ENCODE data around the gene CSPG5. TPM values are rescaled to one million over a fixed set of nuclear protein-coding genes. Genes with fewer than 3 reads are reported as not detected.

The CSPG5 gene
- total and polyA plus RNA-seq, 7 experiments from 2014 or later = 0.10 to 0.51 (median 0.43) TPM; not detected in 3

GRCh38 chr3:47554335-47554734 lies 24.3 kb downstream of the CSPG5 start:
- ATAC-seq (no peak), DNase-seq (no peak)
- Histone ChIP-seq H3K9me3 (ENCODE audit: control insufficient read depth in 2 of 3, low read length in 3 of 3) (no peaks in the 10 kb centered on the region), H3K36me3 (ENCODE audit: control insufficient read depth in 2 of 3, insufficient read depth in 3 of 3, low read length in 3 of 3) (no peaks in the 10 kb centered on the region), H3K4me3 (ENCODE audit: low read length) (no peak overlapping the region), H3K27ac (ENCODE audit: low read depth, low read length) (no peak overlapping the region), H3K27me3 (ENCODE audit: control insufficient read depth in 2 of 2, insufficient read depth in 2 of 2, low read length in 2 of 2) (no peaks in the 10 kb centered on the region), H3K4me1 (ENCODE audit: control insufficient read depth in 2 of 2, insufficient read depth in 2 of 2, low read length in 2 of 2) (no peaks in the 10 kb centered on the region)
- ChIA-PET POLR2A (no interaction called here), CTCF (no interaction called here)
- intact Hi-C loops (cut with micrococcal nuclease) = no loop called here
- Mint-ChIP-seq H3K27me3 (peaks cover 6 to 21% (median 18%) of the 10 kb centered on the region in 5 donors), H3K9me3 (peaks cover 0 to 6% (median 0%) of the 10 kb centered on the region in 11 donors), H3K4me1 (peaks cover 0 to under 1% (median 0%) of the 10 kb centered on the region in 7 donors), H3K36me3 (peaks cover 0 to 4% (median 0%) of the 10 kb centered on the region in 5 donors), H3K4me3 (no peak overlapping the region), H3K27ac (no peak overlapping the region)

DNA sequence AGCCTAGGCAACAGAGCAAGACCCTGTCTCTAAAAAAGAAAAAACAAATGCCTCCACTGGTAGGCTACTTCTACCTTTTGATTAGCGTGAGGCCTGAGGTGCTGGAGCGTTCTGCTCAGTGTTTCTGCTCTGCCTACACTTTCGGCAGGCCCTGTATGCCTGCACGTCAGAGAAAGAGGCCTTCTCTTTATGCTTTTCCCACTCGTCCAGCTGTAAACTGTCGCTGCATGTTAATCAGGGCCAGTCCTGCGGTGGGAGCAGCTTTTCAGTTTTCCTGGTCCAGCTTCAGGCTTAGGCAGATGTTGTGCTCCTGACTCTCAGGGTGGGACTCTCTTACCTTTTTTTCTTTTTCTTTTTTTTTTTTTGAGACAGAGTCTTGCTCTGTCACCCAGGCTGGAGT lies 25.3 kb downstream of the CSPG5 start:
- H3K27ac Mint-ChIP-seq = no peak overlapping the region
- H3K27ac ChIP-seq (ENCODE audit: low read depth, low read length) = no peak overlapping the region
- peaks cover 6 to 24% (median 18%) of the 10 kb centered on the region in 5 donors for H3K27me3 Mint-ChIP-seq
- CTCF ChIA-PET = no interaction called here
- no peaks in the 10 kb centered on the region for H3K27me3 ChIP-seq (ENCODE audit: control insufficient read depth in 2 of 2, insufficient read depth in 2 of 2, low read length in 2 of 2)
- no peaks in the 10 kb centered on the region for H3K4me1 ChIP-seq (ENCODE audit: control insufficient read depth in 2 of 2, insufficient read depth in 2 of 2, low read length in 2 of 2)
- H3K36me3 ChIP-seq (ENCODE audit: control insufficient read depth in 2 of 3, insufficient read depth in 3 of 3, low read length in 3 of 3) = no peaks in the 10 kb centered on the region
- no peak for ATAC-seq
- intact Hi-C loops (cut with micrococcal nuclease) = no loop called here
- H3K4me3 Mint-ChIP-seq = no peak overlapping the region
- H3K4me1 Mint-ChIP-seq = peaks cover 0 to 2% (median 0%) of the 10 kb centered on the region in 7 donors
- H3K36me3 Mint-ChIP-seq = peaks cover 0 to 4% (median 0%) of the 10 kb centered on the region in 5 donors
- no peaks in the 10 kb centered on the region for H3K9me3 ChIP-seq (ENCODE audit: control insufficient read depth in 2 of 3, low read length in 3 of 3)
- POLR2A ChIA-PET = no interaction called here
- peaks cover 0 to 6% (median 0%) of the 10 kb centered on the region in 11 donors for H3K9me3 Mint-ChIP-seq
- H3K4me3 ChIP-seq (ENCODE audit: low read length) = no peak overlapping the region
- DNase-seq = no peak

DNA sequence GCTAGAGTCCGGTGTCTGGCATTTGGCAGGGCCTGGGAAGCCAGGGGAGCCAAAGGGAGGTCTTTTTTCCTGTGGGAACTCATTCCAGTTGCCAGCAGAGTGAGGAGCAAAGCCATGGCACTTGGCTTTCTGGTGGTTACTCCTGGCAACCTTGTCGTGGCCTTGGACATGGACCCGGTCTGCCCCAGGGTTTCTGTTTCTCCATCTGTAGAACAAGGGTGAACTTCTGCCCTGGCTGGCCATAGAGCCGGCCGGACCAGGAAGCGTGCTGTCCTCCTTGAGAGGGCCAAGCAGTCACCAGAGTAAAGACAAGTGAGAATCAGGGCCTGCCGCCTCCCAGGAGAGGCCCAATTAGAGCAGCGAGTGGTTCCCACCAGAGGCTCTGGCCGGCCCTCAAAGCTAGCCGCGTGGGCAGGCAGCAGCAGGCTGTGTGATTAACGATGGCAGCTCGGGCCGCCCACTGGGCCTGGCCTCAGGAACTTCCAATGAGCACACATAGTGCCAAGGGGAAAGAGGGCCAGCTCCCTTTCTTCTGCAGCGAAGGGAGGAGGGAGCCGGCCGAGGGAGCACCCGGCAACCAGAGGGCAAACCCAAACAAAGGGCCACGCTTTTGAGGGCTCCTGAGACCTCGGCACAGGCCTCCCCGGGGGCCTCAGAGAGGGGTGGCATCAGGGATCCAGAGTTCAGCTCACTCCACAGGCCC lies 36.0 kb downstream of the CSPG5 start:
- Mint-ChIP-seq H3K4me3 (no peak overlapping the region), H3K27me3 (peaks cover 0 to 11% (median 3%) of the 10 kb centered on the region in 5 donors), H3K9me3 (no peaks in the 10 kb centered on the region), H3K4me1 (no peaks in the 10 kb centered on the region), H3K36me3 (no peaks in the 10 kb centered on the region), H3K27ac (no peak overlapping the region)
- intact Hi-C loops (cut with micrococcal nuclease) = no loop called here
- H3K36me3 ChIP-seq (ENCODE audit: control insufficient read depth in 2 of 3, insufficient read depth in 3 of 3, low read length in 3 of 3) = no peaks in the 10 kb centered on the region
- ATAC-seq (no peak), DNase-seq (no peak)
- H3K27me3 ChIP-seq (ENCODE audit: control insufficient read depth in 2 of 2, insufficient read depth in 2 of 2, low read length in 2 of 2) = no peaks in the 10 kb centered on the region
- no peaks in the 10 kb centered on the region for H3K9me3 ChIP-seq (ENCODE audit: control insufficient read depth in 2 of 3, low read length in 3 of 3)
- no peaks in the 10 kb centered on the region for H3K4me1 ChIP-seq (ENCODE audit: control insufficient read depth in 2 of 2, insufficient read depth in 2 of 2, low read length in 2 of 2)
- POLR2A ChIA-PET = interaction anchor here (0.8 kb wide), 1 partner anchor 1673 kb away, joined by 3 read pairs; no protein-coding TSS in a partner anchor
- no peak overlapping the region for H3K4me3 ChIP-seq (ENCODE audit: low read length)
- H3K27ac ChIP-seq (ENCODE audit: low read depth, low read length) = no peak overlapping the region
- CTCF ChIA-PET = no interaction called here

DNA sequence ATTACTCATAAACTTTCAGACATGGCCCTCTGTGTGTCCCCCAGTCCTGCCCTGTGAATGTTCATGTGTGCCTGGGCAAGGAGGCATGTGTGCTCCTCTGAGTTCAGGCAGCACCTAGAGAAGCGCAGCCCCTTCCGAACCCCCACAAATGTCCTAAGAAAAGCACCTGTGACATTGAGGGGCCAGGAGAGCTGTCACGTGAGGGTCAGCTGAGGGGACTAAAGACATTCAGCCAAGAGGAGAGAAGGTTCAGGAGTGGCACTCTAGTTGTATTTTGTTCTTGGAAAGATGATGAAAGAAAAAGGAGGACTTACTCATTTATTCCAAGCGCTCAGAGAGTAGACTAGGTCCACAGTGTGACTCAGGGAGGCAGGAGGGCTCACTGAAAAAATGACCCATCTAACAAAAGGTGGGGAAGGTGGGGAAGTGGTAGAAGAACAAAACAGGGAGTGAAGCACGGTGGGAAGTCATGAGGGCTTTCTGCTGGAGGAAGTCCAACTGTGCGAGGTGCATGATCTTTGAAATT lies 37.0 kb downstream of the CSPG5 start:
- Mint-ChIP-seq H3K9me3 (no peaks in the 10 kb centered on the region), H3K4me1 (no peaks in the 10 kb centered on the region), H3K4me3 (no peak overlapping the region), H3K36me3 (no peaks in the 10 kb centered on the region), H3K27ac (no peak overlapping the region), H3K27me3 (peaks cover 0 to 19% (median 4%) of the 10 kb centered on the region in 5 donors)
- POLR2A ChIA-PET = interaction anchor here (0.8 kb wide), 1 partner anchor 1673 kb away, joined by 3 read pairs; no protein-coding TSS in a partner anchor
- no peak for ATAC-seq
- CTCF ChIA-PET = no interaction called here
- Histone ChIP-seq H3K9me3 (ENCODE audit: control insufficient read depth in 2 of 3, low read length in 3 of 3) (no peaks in the 10 kb centered on the region), H3K27me3 (ENCODE audit: control insufficient read depth in 2 of 2, insufficient read depth in 2 of 2, low read length in 2 of 2) (no peaks in the 10 kb centered on the region), H3K27ac (ENCODE audit: low read depth, low read length) (no peak overlapping the region), H3K36me3 (ENCODE audit: control insufficient read depth in 2 of 3, insufficient read depth in 3 of 3, low read length in 3 of 3) (no peaks in the 10 kb centered on the region), H3K4me1 (ENCODE audit: control insufficient read depth in 2 of 2, insufficient read depth in 2 of 2, low read length in 2 of 2) (no peaks in the 10 kb centered on the region), H3K4me3 (ENCODE audit: low read length) (no peak overlapping the region)
- intact Hi-C loops (cut with micrococcal nuclease) = no loop called here
- DNase-seq = no peak

DNA sequence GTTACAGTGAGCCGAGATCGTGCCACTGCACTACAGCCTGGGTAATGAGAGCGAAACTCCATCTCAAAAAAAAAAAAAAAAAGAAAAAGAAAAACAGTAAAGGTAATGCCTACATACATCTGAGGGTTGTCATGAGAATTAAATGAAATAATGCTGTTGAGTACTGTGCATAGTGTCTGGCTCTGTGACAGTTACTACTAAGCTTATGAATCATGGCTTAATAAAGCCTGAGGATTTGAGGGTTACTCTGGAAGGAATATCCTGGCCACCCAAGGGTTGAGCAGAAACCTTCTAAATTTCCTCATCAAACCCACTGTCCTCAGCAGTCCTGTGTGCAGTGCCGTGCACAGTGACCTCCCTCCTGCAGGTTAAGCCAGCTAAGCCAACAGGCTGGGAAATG lies 38.4 kb downstream of the CSPG5 start:
- ATAC-seq (no peak), DNase-seq (no peak)
- Histone ChIP-seq H3K4me3 (ENCODE audit: low read length) (no peak overlapping the region), H3K9me3 (ENCODE audit: control insufficient read depth in 2 of 3, low read length in 3 of 3) (no peaks in the 10 kb centered on the region), H3K27ac (ENCODE audit: low read depth, low read length) (no peak overlapping the region), H3K4me1 (ENCODE audit: control insufficient read depth in 2 of 2, insufficient read depth in 2 of 2, low read length in 2 of 2) (no peaks in the 10 kb centered on the region), H3K36me3 (ENCODE audit: control insufficient read depth in 2 of 3, insufficient read depth in 3 of 3, low read length in 3 of 3) (no peaks in the 10 kb centered on the region), H3K27me3 (ENCODE audit: control insufficient read depth in 2 of 2, insufficient read depth in 2 of 2, low read length in 2 of 2) (no peaks in the 10 kb centered on the region)
- Mint-ChIP-seq H3K4me3 (no peak overlapping the region), H3K27me3 (peaks cover 0 to 23% (median 6%) of the 10 kb centered on the region in 5 donors), H3K36me3 (no peaks in the 10 kb centered on the region), H3K4me1 (no peaks in the 10 kb centered on the region), H3K27ac (no peak overlapping the region), H3K9me3 (no peaks in the 10 kb centered on the region)
- intact Hi-C loops (cut with micrococcal nuclease) = no loop called here
- ChIA-PET POLR2A (no interaction called here), CTCF (interaction anchor here (0.7 kb wide), 1 partner anchor 192 kb away, joined by 7 read pairs; no protein-coding TSS in a partner anchor)

GRCh38 chr3:47536967-47537366 lies 41.7 kb downstream of the CSPG5 start:
- intact Hi-C loops (cut with micrococcal nuclease) = no loop called here
- Mint-ChIP-seq H3K27ac (no peak overlapping the region), H3K36me3 (no peaks in the 10 kb centered on the region), H3K4me1 (peaks cover 0 to 1% (median 0%) of the 10 kb centered on the region in 7 donors), H3K4me3 (no peak overlapping the region), H3K9me3 (no peaks in the 10 kb centered on the region), H3K27me3 (peaks cover 0 to 25% (median 7%) of the 10 kb centered on the region in 5 donors)
- ATAC-seq = no peak
- no peak for DNase-seq
- Histone ChIP-seq H3K4me3 (ENCODE audit: low read length) (no peak overlapping the region), H3K27ac (ENCODE audit: low read depth, low read length) (no peak overlapping the region), H3K36me3 (ENCODE audit: control insufficient read depth in 2 of 3, insufficient read depth in 3 of 3, low read length in 3 of 3) (no peaks in the 10 kb centered on the region), H3K4me1 (ENCODE audit: control insufficient read depth in 2 of 2, insufficient read depth in 2 of 2, low read length in 2 of 2) (no peaks in the 10 kb centered on the region), H3K9me3 (ENCODE audit: control insufficient read depth in 2 of 3, low read length in 3 of 3) (no peaks in the 10 kb centered on the region), H3K27me3 (ENCODE audit: control insufficient read depth in 2 of 2, insufficient read depth in 2 of 2, low read length in 2 of 2) (no peaks in the 10 kb centered on the region)
- POLR2A ChIA-PET = no interaction called here
- CTCF ChIA-PET = no interaction called here

Measured in naive thymus-derived CD4-positive, alpha-beta T cell (primary cell).